ENCODE data around the gene OMG.

DNA sequence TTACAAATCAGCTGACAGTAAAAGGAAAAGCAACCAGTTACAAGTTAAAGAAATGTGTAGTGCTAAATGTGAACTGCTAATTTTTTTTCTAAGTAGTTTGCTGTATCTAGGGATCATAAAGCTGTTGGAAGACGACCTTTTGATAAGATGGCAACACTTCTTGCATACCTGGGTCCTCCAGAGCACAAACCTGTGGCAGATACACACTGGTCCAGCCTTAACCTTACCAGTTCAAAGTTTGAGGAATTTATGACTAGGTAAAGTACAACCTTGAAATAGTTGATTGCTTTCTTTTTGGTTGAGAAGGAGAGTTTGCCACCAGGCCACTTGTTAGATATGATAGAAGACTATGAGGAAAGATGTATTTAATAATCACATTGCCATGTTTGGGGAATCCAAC, 35.4 kb downstream of the OMG start:
- TF ChIP-seq TCF12 (IDR thresholded peaks at IDR 0.05; ENCODE audit: low read depth): no peak
- TF ChIP-seq EGR1 (IDR thresholded peaks at IDR 0.05): no peak
- TF ChIP-seq EP300 (IDR thresholded peaks at IDR 0.05; ENCODE audit: borderline replicate concordance): no peak
- no peak for TF ChIP-seq CEBPB (IDR thresholded peaks at IDR 0.05)
- TF ChIP-seq CREB1 (IDR thresholded peaks at IDR 0.05; ENCODE audit: low read depth): no peak
- TF ChIP-seq FOXM1 (IDR thresholded peaks at IDR 0.05; ENCODE audit: borderline replicate concordance, low read depth): no peak
- TF ChIP-seq RAD21 (IDR thresholded peaks at IDR 0.05; ENCODE audit: low read depth): no peak
- no peak for TF ChIP-seq YY1 (IDR thresholded peaks at IDR 0.05; ENCODE audit: low read depth)
- TF ChIP-seq, protein P1, sequence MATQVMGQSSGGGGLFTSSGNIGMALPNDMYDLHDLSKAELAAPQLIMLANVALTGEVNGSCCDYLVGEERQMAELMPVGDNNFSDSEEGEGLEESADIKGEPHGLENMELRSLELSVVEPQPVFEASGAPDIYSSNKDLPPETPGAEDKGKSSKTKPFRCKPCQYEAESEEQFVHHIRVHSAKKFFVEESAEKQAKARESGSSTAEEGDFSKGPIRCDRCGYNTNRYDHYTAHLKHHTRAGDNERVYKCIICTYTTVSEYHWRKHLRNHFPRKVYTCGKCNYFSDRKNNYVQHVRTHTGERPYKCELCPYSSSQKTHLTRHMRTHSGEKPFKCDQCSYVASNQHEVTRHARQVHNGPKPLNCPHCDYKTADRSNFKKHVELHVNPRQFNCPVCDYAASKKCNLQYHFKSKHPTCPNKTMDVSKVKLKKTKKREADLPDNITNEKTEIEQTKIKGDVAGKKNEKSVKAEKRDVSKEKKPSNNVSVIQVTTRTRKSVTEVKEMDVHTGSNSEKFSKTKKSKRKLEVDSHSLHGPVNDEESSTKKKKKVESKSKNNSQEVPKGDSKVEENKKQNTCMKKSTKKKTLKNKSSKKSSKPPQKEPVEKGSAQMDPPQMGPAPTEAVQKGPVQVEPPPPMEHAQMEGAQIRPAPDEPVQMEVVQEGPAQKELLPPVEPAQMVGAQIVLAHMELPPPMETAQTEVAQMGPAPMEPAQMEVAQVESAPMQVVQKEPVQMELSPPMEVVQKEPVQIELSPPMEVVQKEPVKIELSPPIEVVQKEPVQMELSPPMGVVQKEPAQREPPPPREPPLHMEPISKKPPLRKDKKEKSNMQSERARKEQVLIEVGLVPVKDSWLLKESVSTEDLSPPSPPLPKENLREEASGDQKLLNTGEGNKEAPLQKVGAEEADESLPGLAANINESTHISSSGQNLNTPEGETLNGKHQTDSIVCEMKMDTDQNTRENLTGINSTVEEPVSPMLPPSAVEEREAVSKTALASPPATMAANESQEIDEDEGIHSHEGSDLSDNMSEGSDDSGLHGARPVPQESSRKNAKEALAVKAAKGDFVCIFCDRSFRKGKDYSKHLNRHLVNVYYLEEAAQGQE (IDR thresholded peaks at IDR 0.05; ENCODE audit: low read depth): no peak
- TF ChIP-seq, protein P2, sequence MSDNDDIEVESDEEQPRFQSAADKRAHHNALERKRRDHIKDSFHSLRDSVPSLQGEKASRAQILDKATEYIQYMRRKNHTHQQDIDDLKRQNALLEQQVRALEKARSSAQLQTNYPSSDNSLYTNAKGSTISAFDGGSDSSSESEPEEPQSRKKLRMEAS (IDR thresholded peaks at IDR 0.05): no peak
- no peak for TF ChIP-seq TAF1 (IDR thresholded peaks at IDR 0.05; ENCODE audit: low read depth)
- no peak for TF ChIP-seq NFIC (IDR thresholded peaks at IDR 0.05)
